Measurements from ENCODE around the gene GNAQ. TPM values are rescaled to one million over a fixed set of nuclear protein-coding genes. Genes with fewer than 3 reads are reported as not detected.
A peak's percentile ranks its signal among the peaks of the same experiment; 100 is the strongest.

The GNAQ gene
- total RNA-seq, 2 donors from 2014 or later = 57.1 to 68.1 TPM

GRCh38 chr9:77952635-77953328, 78.8 kb downstream of the GNAQ start:
- no peak for ATAC-seq
- no peak for DNase-seq
- Mint-ChIP-seq H3K27ac (no peak overlapping the region), H3K4me1 (peaks cover 37% of the 10 kb centered on the region), H3K27me3 (no peaks in the 10 kb centered on the region), H3K36me3 (ENCODE audit: low read depth) (no peaks in the 10 kb centered on the region), H3K4me3 (no peak overlapping the region)
- H3K9me3 ChIP-seq (ENCODE audit: control insufficient read depth, low read length, poor library complexity, severe bottlenecking) = no peaks in the 10 kb centered on the region

- Mint-ChIP-seq H3K4me3 (no peak overlapping the region), H3K27me3 (no peaks in the 10 kb centered on the region), H3K36me3 (ENCODE audit: low read depth) (no peaks in the 10 kb centered on the region), H3K27ac (peak overlapping the region; percentile 5), H3K4me1 (peaks cover 36% of the 10 kb centered on the region)
- DNase-seq (no peak), ATAC-seq (no peak)
- H3K9me3 ChIP-seq (ENCODE audit: control insufficient read depth, low read length, poor library complexity, severe bottlenecking) = no peaks in the 10 kb centered on the region
Measured at GRCh38 chr9:77951369-77951768, 80.2 kb downstream of the GNAQ start.

GRCh38 chr9:77949751-77950436, 81.7 kb downstream of the GNAQ start:
- H3K36me3 Mint-ChIP-seq (ENCODE audit: low read depth) = no peaks in the 10 kb centered on the region
- peaks cover 44% of the 10 kb centered on the region for H3K4me1 Mint-ChIP-seq
- DNase-seq = no peak
- no peak overlapping the region for H3K4me3 Mint-ChIP-seq
- no peaks in the 10 kb centered on the region for H3K9me3 ChIP-seq (ENCODE audit: control insufficient read depth, low read length, poor library complexity, severe bottlenecking)
- no peak overlapping the region for H3K27ac Mint-ChIP-seq
- ATAC-seq = no peak
- H3K27me3 Mint-ChIP-seq = no peaks in the 10 kb centered on the region

- ATAC-seq = no peak
- Mint-ChIP-seq H3K4me1 (peaks cover 49% of the 10 kb centered on the region), H3K4me3 (no peak overlapping the region), H3K27me3 (no peaks in the 10 kb centered on the region), H3K27ac (peak overlapping the region; percentile 47), H3K36me3 (ENCODE audit: low read depth) (no peaks in the 10 kb centered on the region)
- no peak for DNase-seq
- no peaks in the 10 kb centered on the region for H3K9me3 ChIP-seq (ENCODE audit: control insufficient read depth, low read length, poor library complexity, severe bottlenecking)
Measured at GRCh38 chr9:77947651-77948050, 84.0 kb downstream of the GNAQ start.

- ATAC-seq (no peak), DNase-seq (no peak)
- Mint-ChIP-seq H3K27me3 (no peaks in the 10 kb centered on the region), H3K4me1 (peaks cover 49% of the 10 kb centered on the region), H3K27ac (peak overlapping the region; percentile 47), H3K36me3 (ENCODE audit: low read depth) (no peaks in the 10 kb centered on the region), H3K4me3 (no peak overlapping the region)
- no peaks in the 10 kb centered on the region for H3K9me3 ChIP-seq (ENCODE audit: control insufficient read depth, low read length, poor library complexity, severe bottlenecking)
Measured at GRCh38 chr9:77946969-77947620, 84.5 kb downstream of the GNAQ start.

- H3K27me3 Mint-ChIP-seq = no peaks in the 10 kb centered on the region
- H3K4me3 Mint-ChIP-seq = peak overlapping the region; percentile 16
- H3K27ac Mint-ChIP-seq = no peak overlapping the region
Measured at GRCh38 chr9:77946296-77946695, 85.3 kb downstream of the GNAQ start.

GRCh38 chr9:77945798-77946197, 85.8 kb downstream of the GNAQ start:
- peak overlapping the region; percentile 61 for H3K27ac Mint-ChIP-seq
- peaks cover 49% of the 10 kb centered on the region for H3K4me1 Mint-ChIP-seq
- H3K9me3 ChIP-seq (ENCODE audit: control insufficient read depth, low read length, poor library complexity, severe bottlenecking) = no peaks in the 10 kb centered on the region
- no peaks in the 10 kb centered on the region for H3K36me3 Mint-ChIP-seq (ENCODE audit: low read depth)
- H3K4me3 Mint-ChIP-seq = peak overlapping the region; percentile 7
- ATAC-seq (no peak), DNase-seq (no peak)
- no peaks in the 10 kb centered on the region for H3K27me3 Mint-ChIP-seq

More at GRCh38 chr9:77946296-77946695, 85.3 kb downstream of the GNAQ start:
- ATAC-seq = no peak
- DNase-seq = no peak
- H3K9me3 ChIP-seq (ENCODE audit: control insufficient read depth, low read length, poor library complexity, severe bottlenecking) = no peaks in the 10 kb centered on the region
- Mint-ChIP-seq H3K36me3 (ENCODE audit: low read depth) (no peaks in the 10 kb centered on the region), H3K4me1 (peaks cover 48% of the 10 kb centered on the region)

- H3K9me3 ChIP-seq (ENCODE audit: control insufficient read depth, low read length, poor library complexity, severe bottlenecking) = no peaks in the 10 kb centered on the region
- Mint-ChIP-seq H3K27me3 (no peaks in the 10 kb centered on the region), H3K27ac (peak overlapping the region; percentile 61), H3K4me1 (peaks cover 43% of the 10 kb centered on the region), H3K36me3 (ENCODE audit: low read depth) (no peaks in the 10 kb centered on the region), H3K4me3 (peak overlapping the region; percentile 78)
- no peak for DNase-seq
- peak; percentile 47 for ATAC-seq
Measured at GRCh38 chr9:77944556-77945243, 86.9 kb downstream of the GNAQ start.

- no peaks in the 10 kb centered on the region for H3K27me3 Mint-ChIP-seq
- no peak overlapping the region for H3K4me3 Mint-ChIP-seq
Measured at GRCh38 chr9:77943057-77943456, 88.6 kb downstream of the GNAQ start.

GRCh38 chr9:77939149-77939668, 92.4 kb downstream of the GNAQ start:
- Mint-ChIP-seq H3K27ac (peak overlapping the region; percentile 39), H3K4me3 (no peak overlapping the region), H3K4me1 (peaks cover 22% of the 10 kb centered on the region)

More at GRCh38 chr9:77943057-77943456, 88.6 kb downstream of the GNAQ start:
- H3K36me3 Mint-ChIP-seq (ENCODE audit: low read depth) = peaks cover 2% of the 10 kb centered on the region
- peaks cover 37% of the 10 kb centered on the region for H3K4me1 Mint-ChIP-seq
- ATAC-seq (no peak), DNase-seq (no peak)
- H3K9me3 ChIP-seq (ENCODE audit: control insufficient read depth, low read length, poor library complexity, severe bottlenecking) = no peaks in the 10 kb centered on the region
- no peak overlapping the region for H3K27ac Mint-ChIP-seq

GRCh38 chr9:77938163-77938562, 93.4 kb downstream of the GNAQ start:
- no peak for ATAC-seq
- H3K4me1 Mint-ChIP-seq = peaks cover 18% of the 10 kb centered on the region
- H3K4me3 Mint-ChIP-seq = no peak overlapping the region
- H3K9me3 ChIP-seq (ENCODE audit: control insufficient read depth, low read length, poor library complexity, severe bottlenecking) = no peaks in the 10 kb centered on the region
- H3K27me3 Mint-ChIP-seq = no peaks in the 10 kb centered on the region
- no peak for DNase-seq
- no peak overlapping the region for H3K27ac Mint-ChIP-seq
- H3K36me3 Mint-ChIP-seq (ENCODE audit: low read depth) = peaks cover 2% of the 10 kb centered on the region

More at GRCh38 chr9:77939149-77939668, 92.4 kb downstream of the GNAQ start:
- no peaks in the 10 kb centered on the region for H3K27me3 Mint-ChIP-seq
- DNase-seq = no peak
- ATAC-seq = no peak
- peaks cover 2% of the 10 kb centered on the region for H3K36me3 Mint-ChIP-seq (ENCODE audit: low read depth)
- no peaks in the 10 kb centered on the region for H3K9me3 ChIP-seq (ENCODE audit: control insufficient read depth, low read length, poor library complexity, severe bottlenecking)

GRCh38 chr9:77935974-77936373, 95.6 kb downstream of the GNAQ start:
- DNase-seq = no peak
- H3K9me3 ChIP-seq (ENCODE audit: control insufficient read depth, low read length, poor library complexity, severe bottlenecking) = no peaks in the 10 kb centered on the region
- Mint-ChIP-seq H3K27ac (no peak overlapping the region), H3K27me3 (no peaks in the 10 kb centered on the region), H3K4me1 (peaks cover 20% of the 10 kb centered on the region), H3K36me3 (ENCODE audit: low read depth) (peaks cover 5% of the 10 kb centered on the region), H3K4me3 (no peak overlapping the region)
- ATAC-seq = no peak

- no peaks in the 10 kb centered on the region for H3K9me3 ChIP-seq (ENCODE audit: control insufficient read depth, low read length, poor library complexity, severe bottlenecking)
Measured at GRCh38 chr9:77935211-77935610, 96.4 kb downstream of the GNAQ start.

More at GRCh38 chr9:77935211-77935610, 96.4 kb downstream of the GNAQ start:
- H3K4me1 Mint-ChIP-seq = peaks cover 20% of the 10 kb centered on the region
- DNase-seq = no peak
- ATAC-seq = no peak
- H3K27ac Mint-ChIP-seq = no peak overlapping the region
- H3K27me3 Mint-ChIP-seq = no peaks in the 10 kb centered on the region
- H3K4me3 Mint-ChIP-seq = no peak overlapping the region
- H3K36me3 Mint-ChIP-seq (ENCODE audit: low read depth) = peaks cover 5% of the 10 kb centered on the region

All from T-helper 17 cell (primary cell).